Activated CD4-positive, alpha-beta T cell treated with anti-CD3 and anti-CD28 coated beads, Interleukin-2, amount 50 U/mL, for 4 hours (primary cell): Measurements from ENCODE around the gene RNF175.

Experiments used
- DNase-seq, 2 experiments: peaks; one replicate each; pipeline ENCODE4 v3.0.0-alpha.2; 2020

Gene RNF175

GRCh38 chr4:153784166-153784699 is 24.4 kb upstream of the RNF175 start:
- no peak for DNase-seq

GRCh38 chr4:153782581-153782980 is 22.8 kb upstream of the RNF175 start:
- DNase-seq, result no peak

GRCh38 chr4:153781717-153782416 is 22.0 kb upstream of the RNF175 start:
- DNase-seq, result no peak

GRCh38 chr4:153781280-153781679 is 21.5 kb upstream of the RNF175 start:
- DNase-seq, result no peak

GRCh38 chr4:153780876-153781275 is 21.1 kb upstream of the RNF175 start:
- no peak for DNase-seq

- DNase-seq, result no peak
Observed at GRCh38 chr4:153780221-153780620, 20.4 kb upstream of the RNF175 start.

- no peak for DNase-seq
Observed at GRCh38 chr4:153778383-153778782, 18.6 kb upstream of the RNF175 start.

GRCh38 chr4:153777421-153777820 is 17.6 kb upstream of the RNF175 start:
- no peak for DNase-seq

- DNase-seq, result no peak
Observed at GRCh38 chr4:153776601-153777000, 16.8 kb upstream of the RNF175 start.

GRCh38 chr4:153773236-153773690 is 13.4 kb upstream of the RNF175 start:
- no peak for DNase-seq

GRCh38 chr4:153771046-153771445 is 11.2 kb upstream of the RNF175 start:
- DNase-seq, result no peak

GRCh38 chr4:153766758-153767157 is 6.9 kb upstream of the RNF175 start:
- DNase-seq, result no peak

- no peak for DNase-seq
Observed at GRCh38 chr4:153765894-153766293, 6.1 kb upstream of the RNF175 start.

GRCh38 chr4:153764601-153765368 is 5.0 kb upstream of the RNF175 start:
- DNase-seq, result no peak

- DNase-seq, result no peak
Observed at GRCh38 chr4:153763404-153763803, 3.6 kb upstream of the RNF175 start.

GRCh38 chr4:153758688-153759406 is 977 bp downstream of the RNF175 start:
- no peak for DNase-seq

GRCh38 chr4:153758136-153758535 is 1.7 kb downstream of the RNF175 start:
- DNase-seq, result no peak

GRCh38 chr4:153757407-153757806 is 2.4 kb downstream of the RNF175 start:
- no peak for DNase-seq

- no peak for DNase-seq
Observed at GRCh38 chr4:153755186-153755585, 4.6 kb downstream of the RNF175 start.

- DNase-seq, result peak; percentile 47
Observed at GRCh38 chr4:153750197-153750817, 9.5 kb downstream of the RNF175 start.

- DNase-seq, result no peak
Observed at GRCh38 chr4:153748378-153748777, 11.4 kb downstream of the RNF175 start.

- DNase-seq, result no peak
Observed at GRCh38 chr4:153747406-153747955, 12.3 kb downstream of the RNF175 start.

GRCh38 chr4:153745651-153746050 is 14.2 kb downstream of the RNF175 start:
- no peak for DNase-seq
